Parathyroid adenoma (tissue), 2 donors: ENCODE data around the gene NTN1.

Experiments used
- H2AFZ ChIP-seq: fragments of 300-600 bp; sonication (generic); one replicate; pipeline ENCODE4 v1.7.0; 2017; ENCODE audit warnings: antibody characterized with exemption, mild to moderate bottlenecking
- H3K27ac ChIP-seq: fragments of 300-600 bp; sonication (generic); one replicate; pipeline ENCODE4 v1.7.0; 2017
- H3K27me3 ChIP-seq: fragments of 300-600 bp; sonication (generic); one replicate; pipeline ENCODE4 v1.7.0; 2017; ENCODE audit warnings: low read length; ENCODE audit not compliant: control insufficient read depth, insufficient read depth
- H3K36me3 ChIP-seq: fragments of 300-600 bp; sonication (generic); one replicate; pipeline ENCODE4 v1.7.0; 2017; ENCODE audit warnings: low read length; ENCODE audit not compliant: control insufficient read depth, insufficient read depth
- H3K4me1 ChIP-seq: fragments of 300-600 bp; sonication (generic); one replicate; pipeline ENCODE4 v1.7.0; 2017; ENCODE audit warnings: control low read depth
- H3K4me2 ChIP-seq: fragments of 300-600 bp; sonication (generic); one replicate; pipeline ENCODE4 v1.7.0; 2017; ENCODE audit warnings: low read length
- H3K4me3 ChIP-seq: fragments of 300-600 bp; sonication (generic); one replicate; pipeline ENCODE4 v1.7.0; 2017; ENCODE audit warnings: low read depth, low read length
- H3K79me2 ChIP-seq: fragments of 300-600 bp; sonication (generic); one replicate; pipeline ENCODE4 v1.7.0; 2017; ENCODE audit warnings: control low read depth
- H3K9ac ChIP-seq: fragments of 300-600 bp; sonication (generic); one replicate; pipeline ENCODE4 v1.7.0; 2017; ENCODE audit warnings: mild to moderate bottlenecking
- H3K9me3 ChIP-seq: fragments of 300-600 bp; sonication (generic); one replicate; pipeline ENCODE4 v1.7.0; 2017; ENCODE audit warnings: low read length; ENCODE audit not compliant: control insufficient read depth
- CTCF ChIP-seq: fragments of 300-600 bp; sonication (generic); IDR thresholded peaks from one replicate; pipeline ENCODE4 v1.7.0; 2017; ENCODE audit warnings: antibody characterized with exemption, mild to moderate bottlenecking
- donor health status: primary hyperparathyroidism.

Gene NTN1

GRCh38 chr17:9232591-9233270 is 211.4 kb downstream of the NTN1 start:
- Histone ChIP-seq H3K27me3 (no peaks in the 10 kb centered on the region), H3K79me2 (no peaks in the 10 kb centered on the region), H3K4me3 (no peak overlapping the region), H3K9ac (no peak overlapping the region), H3K4me1 (no peaks in the 10 kb centered on the region), H3K36me3 (no peaks in the 10 kb centered on the region), H3K27ac (no peak overlapping the region), H2AFZ (no peak overlapping the region), H3K9me3 (no peaks in the 10 kb centered on the region), H3K4me2 (no peak overlapping the region)
- TF ChIP-seq CTCF = no peak

- H3K79me2 ChIP-seq = no peaks in the 10 kb centered on the region
- no peak for TF ChIP-seq CTCF
- no peak overlapping the region for H3K9ac ChIP-seq
- no peaks in the 10 kb centered on the region for H3K9me3 ChIP-seq
- H3K4me3 ChIP-seq = no peak overlapping the region
- no peaks in the 10 kb centered on the region for H3K4me1 ChIP-seq
- no peaks in the 10 kb centered on the region for H3K36me3 ChIP-seq
- H3K4me2 ChIP-seq = no peak overlapping the region
- H2AFZ ChIP-seq = no peak overlapping the region
- no peak overlapping the region for H3K27ac ChIP-seq
- H3K27me3 ChIP-seq = no peaks in the 10 kb centered on the region
These were observed 211.9 kb downstream of the NTN1 start for GRCh38 chr17:9233271-9233599.

- no peaks in the 10 kb centered on the region for H3K4me1 ChIP-seq
- H3K27ac ChIP-seq = no peak overlapping the region
- H2AFZ ChIP-seq = no peak overlapping the region
- no peaks in the 10 kb centered on the region for H3K79me2 ChIP-seq
- no peak overlapping the region for H3K4me2 ChIP-seq
- H3K9ac ChIP-seq = no peak overlapping the region
- no peaks in the 10 kb centered on the region for H3K9me3 ChIP-seq
- H3K4me3 ChIP-seq = no peak overlapping the region
- no peak for TF ChIP-seq CTCF
- H3K36me3 ChIP-seq = no peaks in the 10 kb centered on the region
- H3K27me3 ChIP-seq = no peaks in the 10 kb centered on the region
These were observed 212.5 kb downstream of the NTN1 start for GRCh38 chr17:9233761-9234160.

- H3K27me3 ChIP-seq = no peaks in the 10 kb centered on the region
- no peak overlapping the region for H3K9ac ChIP-seq
- no peak overlapping the region for H3K4me3 ChIP-seq
- H3K36me3 ChIP-seq = no peaks in the 10 kb centered on the region
- H3K9me3 ChIP-seq = no peaks in the 10 kb centered on the region
- no peak overlapping the region for H3K4me2 ChIP-seq
- TF ChIP-seq CTCF = no peak
- no peak overlapping the region for H3K27ac ChIP-seq
- no peaks in the 10 kb centered on the region for H3K79me2 ChIP-seq
- no peak overlapping the region for H2AFZ ChIP-seq
- H3K4me1 ChIP-seq = peaks cover 2% of the 10 kb centered on the region
These were observed 213.2 kb downstream of the NTN1 start for GRCh38 chr17:9234389-9234945.

- no peak overlapping the region for H3K9ac ChIP-seq
- no peak for TF ChIP-seq CTCF
- no peak overlapping the region for H3K4me3 ChIP-seq
- no peaks in the 10 kb centered on the region for H3K79me2 ChIP-seq
- no peak overlapping the region for H3K4me2 ChIP-seq
- no peaks in the 10 kb centered on the region for H3K36me3 ChIP-seq
- no peaks in the 10 kb centered on the region for H3K9me3 ChIP-seq
- no peaks in the 10 kb centered on the region for H3K27me3 ChIP-seq
- no peak overlapping the region for H2AFZ ChIP-seq
- no peak overlapping the region for H3K27ac ChIP-seq
- peaks cover 4% of the 10 kb centered on the region for H3K4me1 ChIP-seq
These were observed 214.0 kb downstream of the NTN1 start for GRCh38 chr17:9235346-9235745.
